SK-N-SH (cell line): ENCODE measurements around the gene LILRB5. TPM values are rescaled to one million over a fixed set of nuclear protein-coding genes. Genes with fewer than 3 reads are reported as not detected.

Experiments
- CTCF ChIA-PET: fragments of 300-600, 350-600 bp; formaldehyde crosslinking; extraction: SDS; loops from one replicate; lab custom pipeline; 2021; lab: Yijun Ruan, JAX
- POLR2A ChIA-PET: fragments of 350-600 bp; sonication (Branson Sonifier 250); formaldehyde crosslinking; extraction: SDS; loops from one replicate; lab custom pipeline; 2020; ENCODE audit warnings: antibody characterized with exemption, inconsistent platforms; lab: Yijun Ruan, JAX
- DNase-seq: peaks from one replicate; pipeline ENCODE4 v3.0.0; 2012
- H2AFZ ChIP-seq: fragments of 200-600 bp; sonication (generic); 2 replicates; pipeline ENCODE4 v1.8.1; 2016; ENCODE audit warnings: antibody characterized with exemption, mild to moderate bottlenecking, low read depth
- H3F3A ChIP-seq: fragments of 200-600 bp; sonication (generic); replicated peaks from 2 replicates; pipeline ENCODE3; 2016; ENCODE audit warnings: antibody characterized with exemption, mild to moderate bottlenecking; ENCODE audit not compliant: insufficient read depth
- H3K27ac ChIP-seq, 2 experiments: fragments of 200-500 bp in 1 of 2; fragments of 200-600 bp in 1 of 2; sonication (Bioruptor generic) in 1 of 2; sonication (generic), shearing (Covaris generic) in 1 of 2; 2 replicates each; pipeline versions ENCODE4 v1.5.1 to v1.6.1; 2014 to 2016; ENCODE audit warnings: low read depth in 2 of 2, inconsistent platforms in 1 of 2, low read length in 1 of 2, mild to moderate bottlenecking in 1 of 2, mixed read lengths in 1 of 2
- H3K27me3 ChIP-seq: fragments of 200-600 bp; sonication (generic), shearing (Covaris generic); 2 replicates; pipeline ENCODE4 v1.6.1; 2016; ENCODE audit warnings: mixed run types; ENCODE audit not compliant: insufficient read depth
- H3K36me3 ChIP-seq, 2 experiments: fragments of 200-500 bp in 1 of 2; fragments of 200-600 bp in 1 of 2; sonication (Bioruptor generic) in 1 of 2; sonication (generic) in 1 of 2; replicated peaks in 1 of 2; 2 replicates each; pipeline versions ENCODE3 to v1.5.1; 2014 to 2016; ENCODE audit warnings: low read length in 1 of 2, mild to moderate bottlenecking in 1 of 2; ENCODE audit not compliant: insufficient read depth in 2 of 2, control insufficient read depth in 1 of 2
- H3K4me1 ChIP-seq, 2 experiments: fragments of 200-500 bp in 1 of 2; fragments of 200-600 bp in 1 of 2; sonication (Bioruptor generic) in 1 of 2; sonication (generic), shearing (Covaris generic) in 1 of 2; 2 replicates each; pipeline versions ENCODE4 v1.5.1 to v1.6.1; 2014 to 2016; ENCODE audit warnings: low read depth in 1 of 2, low read length in 1 of 2, mixed run types in 1 of 2; ENCODE audit not compliant: insufficient read depth in 2 of 2, control insufficient read depth in 1 of 2
- H3K4me2 ChIP-seq: fragments of 200-600 bp; sonication (generic), shearing (Covaris generic); 2 replicates; pipeline ENCODE4 v1.6.1; 2017; ENCODE audit warnings: mixed run types
- H3K4me3 ChIP-seq, 2 experiments: fragments of 200-500 bp in 1 of 2; fragments of 200-600 bp in 1 of 2; sonication (Bioruptor generic) in 1 of 2; sonication (generic), shearing (Covaris generic) in 1 of 2; 2 replicates each; pipeline versions ENCODE4 v1.5.1 to v1.8.1; 2014 to 2016; ENCODE audit warnings: low read depth in 2 of 2, inconsistent platforms in 1 of 2, low read length in 1 of 2, mild to moderate bottlenecking in 1 of 2, mixed read lengths in 1 of 2, moderate library complexity in 1 of 2
- H3K79me2 ChIP-seq: fragments of 200-600 bp; sonication (generic); 2 replicates; pipeline ENCODE4 v1.8.1; 2017; ENCODE audit warnings: mild to moderate bottlenecking; ENCODE audit not compliant: insufficient read depth
- H3K9ac ChIP-seq: fragments of 200-600 bp; sonication (generic); 2 replicates; pipeline ENCODE4 v1.6.1; 2017; ENCODE audit warnings: mixed run types
- H3K9me2 ChIP-seq: fragments of 200-600 bp; sonication (generic); 2 replicates; pipeline ENCODE4 v1.6.1; 2017; ENCODE audit warnings: mixed run types
- H3K9me3 ChIP-seq: fragments of 200-600 bp; sonication (generic); 2 replicates; pipeline ENCODE4 v1.6.1; 2017; ENCODE audit warnings: mixed run types, mild to moderate bottlenecking, moderate library complexity
- H4K20me1 ChIP-seq: fragments of 200-600 bp; sonication (generic); 2 replicates; pipeline ENCODE4 v1.6.1; 2017; ENCODE audit warnings: mild to moderate bottlenecking, mixed run types; ENCODE audit not compliant: insufficient read depth
- ELF1 ChIP-seq: IDR thresholded peaks from 2 replicates; pipeline ENCODE4 v1.4.0; 2012
- EZH2phosphoT487 ChIP-seq: fragments of 200-600 bp; sonication (generic); IDR thresholded peaks from 2 replicates; pipeline ENCODE4 v1.6.1; 2017; ENCODE audit warnings: low read depth, mixed run types, mild to moderate bottlenecking, antibody characterized with exemption, moderate library complexity, borderline replicate concordance
- FOSL2 ChIP-seq: IDR thresholded peaks from 2 replicates; pipeline ENCODE4 v1.4.0; 2012; ENCODE audit warnings: low read depth, mild to moderate bottlenecking, moderate library complexity, borderline replicate concordance
- GATA2 ChIP-seq: sonication (generic); formaldehyde crosslinking; IDR thresholded peaks from 2 replicates; pipeline ENCODE4 v1.5.0; 2020; ENCODE audit warnings: mild to moderate bottlenecking, missing genetic modification reagents
- JUND ChIP-seq: IDR thresholded peaks from 2 replicates; pipeline ENCODE4 v1.4.0; 2012
- MEF2A ChIP-seq: IDR thresholded peaks from 2 replicates; pipeline ENCODE4 v1.4.0; 2012; ENCODE audit warnings: low read depth, borderline replicate concordance
- NRF1 ChIP-seq: IDR thresholded peaks from 2 replicates; pipeline ENCODE4 v1.6.1; 2012; ENCODE audit warnings: low read depth, mild to moderate bottlenecking, low read length
- TAF1 ChIP-seq: IDR thresholded peaks from 2 replicates; pipeline ENCODE4 v1.6.1; 2012; ENCODE audit warnings: low read depth, mild to moderate bottlenecking, low read length, moderate library complexity, borderline replicate concordance
- TCF12 ChIP-seq: IDR thresholded peaks from 2 replicates; pipeline ENCODE4 v1.4.0; 2012
- WGBS: methylation state at CpG from one replicate; pipeline ENCODE4 v1.1.6; 2017; ENCODE audit warnings: low lambda C conversion rate; 5-methylcytosine and 5-hydroxymethylcytosine counted together
- polyA plus RNA-seq, 3 experiments: library from polyadenylated mRNA; depleted of rRNA; stranded (reverse); fragments of >200 nt; gene quantifications; 2 replicates each; pipeline ENCODE4 v1.2.3, GENCODE V29; 2012
- TF ChIP-seq, protein P1 (sequence below): fragments of 150-350 bp; IDR thresholded peaks from 2 replicates; pipeline ENCODE4 v1.6.1; 2017; ENCODE audit warnings: antibody characterized with exemption, low read length, low read depth, borderline replicate concordance
- TF ChIP-seq, protein P2 (sequence below): IDR thresholded peaks from 2 replicates; pipeline ENCODE4 v1.4.0; 2012; ENCODE audit warnings: low read depth, borderline replicate concordance
- TF ChIP-seq, protein P3 (sequence below): IDR thresholded peaks from 2 replicates; pipeline ENCODE4; 2012
- TF ChIP-seq, protein P4 (sequence below): IDR thresholded peaks from 2 replicates; pipeline ENCODE4 v1.6.1; 2012; ENCODE audit warnings: mild to moderate bottlenecking, low read depth, low read length, moderate library complexity
- TF ChIP-seq, protein P5 (sequence below): fragments of 150-350 bp; IDR thresholded peaks from 2 replicates; pipeline ENCODE4 v1.6.1; 2016; ENCODE audit warnings: mild to moderate bottlenecking, low read depth, low read length

The LILRB5 gene
- polyA plus RNA-seq, 1 of the 3 experiments (the other 2 are of a cell fraction), result not detected

DNA sequence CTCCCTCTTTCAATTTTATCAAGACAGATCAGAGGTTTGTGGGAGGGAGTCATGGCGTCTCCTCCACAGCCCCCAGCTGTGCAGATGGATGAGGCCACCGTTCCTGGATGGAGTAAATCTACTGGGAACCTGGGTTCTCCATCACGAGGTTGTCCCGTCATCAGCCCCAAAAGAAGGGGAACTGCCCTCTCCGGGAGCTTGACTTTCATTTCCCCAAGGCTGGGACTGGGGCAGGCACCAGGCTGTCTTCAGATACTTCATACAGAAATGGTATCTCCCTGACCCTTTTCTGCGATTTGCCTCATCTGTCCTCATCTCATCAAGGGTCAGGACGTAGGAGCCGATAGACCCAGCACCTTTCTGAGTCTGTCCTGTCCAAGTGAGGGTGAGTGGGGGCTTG is 14.0 kb upstream of the LILRB5 start:
- no peak for DNase-seq
- 8% methylated on average over 2 of the region's 8 CpGs for WGBS
- no peaks in the 10 kb centered on the region for H3K9me2 ChIP-seq
- no peak overlapping the region for H3K9ac ChIP-seq
- no peaks in the 10 kb centered on the region for H3F3A ChIP-seq
- no peaks in the 10 kb centered on the region for H3K36me3 ChIP-seq
- no peaks in the 10 kb centered on the region for H3K4me1 ChIP-seq
- H3K79me2 ChIP-seq, result no peaks in the 10 kb centered on the region
- CTCF ChIA-PET, result interaction anchor here (1.0 kb wide), 1 partner anchor 13 kb away, joined by 3 read pairs; no protein-coding TSS in a partner anchor
- POLR2A ChIA-PET, result no interaction called here
- H3K27ac ChIP-seq, result no peak overlapping the region
- no peak overlapping the region for H3K4me2 ChIP-seq
- H3K9me3 ChIP-seq, result no peaks in the 10 kb centered on the region
- peaks cover 56% of the 10 kb centered on the region for H3K27me3 ChIP-seq
- no peak overlapping the region for H2AFZ ChIP-seq
- H4K20me1 ChIP-seq, result no peaks in the 10 kb centered on the region
- no peak overlapping the region for H3K4me3 ChIP-seq
- TF ChIP-seq, protein P1, sequence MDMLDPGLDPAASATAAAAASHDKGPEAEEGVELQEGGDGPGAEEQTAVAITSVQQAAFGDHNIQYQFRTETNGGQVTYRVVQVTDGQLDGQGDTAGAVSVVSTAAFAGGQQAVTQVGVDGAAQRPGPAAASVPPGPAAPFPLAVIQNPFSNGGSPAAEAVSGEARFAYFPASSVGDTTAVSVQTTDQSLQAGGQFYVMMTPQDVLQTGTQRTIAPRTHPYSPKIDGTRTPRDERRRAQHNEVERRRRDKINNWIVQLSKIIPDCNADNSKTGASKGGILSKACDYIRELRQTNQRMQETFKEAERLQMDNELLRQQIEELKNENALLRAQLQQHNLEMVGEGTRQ, result no peak
- TF ChIP-seq, protein P2, sequence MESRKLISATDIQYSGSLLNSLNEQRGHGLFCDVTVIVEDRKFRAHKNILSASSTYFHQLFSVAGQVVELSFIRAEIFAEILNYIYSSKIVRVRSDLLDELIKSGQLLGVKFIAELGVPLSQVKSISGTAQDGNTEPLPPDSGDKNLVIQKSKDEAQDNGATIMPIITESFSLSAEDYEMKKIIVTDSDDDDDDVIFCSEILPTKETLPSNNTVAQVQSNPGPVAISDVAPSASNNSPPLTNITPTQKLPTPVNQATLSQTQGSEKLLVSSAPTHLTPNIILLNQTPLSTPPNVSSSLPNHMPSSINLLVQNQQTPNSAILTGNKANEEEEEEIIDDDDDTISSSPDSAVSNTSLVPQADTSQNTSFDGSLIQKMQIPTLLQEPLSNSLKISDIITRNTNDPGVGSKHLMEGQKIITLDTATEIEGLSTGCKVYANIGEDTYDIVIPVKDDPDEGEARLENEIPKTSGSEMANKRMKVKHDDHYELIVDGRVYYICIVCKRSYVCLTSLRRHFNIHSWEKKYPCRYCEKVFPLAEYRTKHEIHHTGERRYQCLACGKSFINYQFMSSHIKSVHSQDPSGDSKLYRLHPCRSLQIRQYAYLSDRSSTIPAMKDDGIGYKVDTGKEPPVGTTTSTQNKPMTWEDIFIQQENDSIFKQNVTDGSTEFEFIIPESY, result no peak
- TF ChIP-seq ELF1 (no peak), FOSL2 (no peak), NRF1 (no peak)
- TF ChIP-seq, protein P3, sequence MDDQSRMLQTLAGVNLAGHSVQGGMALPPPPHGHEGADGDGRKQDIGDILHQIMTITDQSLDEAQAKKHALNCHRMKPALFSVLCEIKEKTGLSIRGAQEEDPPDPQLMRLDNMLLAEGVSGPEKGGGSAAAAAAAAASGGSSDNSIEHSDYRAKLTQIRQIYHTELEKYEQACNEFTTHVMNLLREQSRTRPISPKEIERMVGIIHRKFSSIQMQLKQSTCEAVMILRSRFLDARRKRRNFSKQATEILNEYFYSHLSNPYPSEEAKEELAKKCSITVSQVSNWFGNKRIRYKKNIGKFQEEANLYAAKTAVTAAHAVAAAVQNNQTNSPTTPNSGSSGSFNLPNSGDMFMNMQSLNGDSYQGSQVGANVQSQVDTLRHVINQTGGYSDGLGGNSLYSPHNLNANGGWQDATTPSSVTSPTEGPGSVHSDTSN, result no peak
- TF ChIP-seq, all 33 proteins: peak for 0

DNA sequence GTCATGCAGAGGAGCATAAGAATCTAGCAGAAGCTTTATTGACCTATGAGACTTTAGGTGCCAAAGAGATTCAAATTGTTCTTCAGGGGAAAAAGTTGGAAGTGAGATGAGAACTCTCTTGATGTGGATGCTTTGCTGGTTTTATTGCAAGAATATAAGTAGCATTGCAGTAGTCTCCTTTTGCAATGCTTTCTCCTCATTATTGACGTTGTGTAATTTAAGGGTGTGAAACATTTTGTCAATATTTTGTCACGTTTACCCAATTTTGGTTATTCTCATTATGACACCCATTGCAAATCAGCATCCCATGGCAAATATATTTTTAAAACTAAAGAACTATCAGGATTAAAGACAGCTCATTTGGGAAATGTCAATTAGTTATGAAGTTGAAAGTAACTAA is 11.9 kb upstream of the LILRB5 start:
- POLR2A ChIA-PET, result no interaction called here
- no peak overlapping the region for H2AFZ ChIP-seq
- CTCF ChIA-PET, result no interaction called here
- TF ChIP-seq, protein P3, result no peak
- TF ChIP-seq MEF2A (no peak), GATA2 (CRISPR knock-in tag) (no peak), JUND (no peak), EZH2phosphoT487 (no peak), TCF12 (no peak), TAF1 (no peak)
- TF ChIP-seq, protein P2, result no peak
- TF ChIP-seq, protein P4, sequence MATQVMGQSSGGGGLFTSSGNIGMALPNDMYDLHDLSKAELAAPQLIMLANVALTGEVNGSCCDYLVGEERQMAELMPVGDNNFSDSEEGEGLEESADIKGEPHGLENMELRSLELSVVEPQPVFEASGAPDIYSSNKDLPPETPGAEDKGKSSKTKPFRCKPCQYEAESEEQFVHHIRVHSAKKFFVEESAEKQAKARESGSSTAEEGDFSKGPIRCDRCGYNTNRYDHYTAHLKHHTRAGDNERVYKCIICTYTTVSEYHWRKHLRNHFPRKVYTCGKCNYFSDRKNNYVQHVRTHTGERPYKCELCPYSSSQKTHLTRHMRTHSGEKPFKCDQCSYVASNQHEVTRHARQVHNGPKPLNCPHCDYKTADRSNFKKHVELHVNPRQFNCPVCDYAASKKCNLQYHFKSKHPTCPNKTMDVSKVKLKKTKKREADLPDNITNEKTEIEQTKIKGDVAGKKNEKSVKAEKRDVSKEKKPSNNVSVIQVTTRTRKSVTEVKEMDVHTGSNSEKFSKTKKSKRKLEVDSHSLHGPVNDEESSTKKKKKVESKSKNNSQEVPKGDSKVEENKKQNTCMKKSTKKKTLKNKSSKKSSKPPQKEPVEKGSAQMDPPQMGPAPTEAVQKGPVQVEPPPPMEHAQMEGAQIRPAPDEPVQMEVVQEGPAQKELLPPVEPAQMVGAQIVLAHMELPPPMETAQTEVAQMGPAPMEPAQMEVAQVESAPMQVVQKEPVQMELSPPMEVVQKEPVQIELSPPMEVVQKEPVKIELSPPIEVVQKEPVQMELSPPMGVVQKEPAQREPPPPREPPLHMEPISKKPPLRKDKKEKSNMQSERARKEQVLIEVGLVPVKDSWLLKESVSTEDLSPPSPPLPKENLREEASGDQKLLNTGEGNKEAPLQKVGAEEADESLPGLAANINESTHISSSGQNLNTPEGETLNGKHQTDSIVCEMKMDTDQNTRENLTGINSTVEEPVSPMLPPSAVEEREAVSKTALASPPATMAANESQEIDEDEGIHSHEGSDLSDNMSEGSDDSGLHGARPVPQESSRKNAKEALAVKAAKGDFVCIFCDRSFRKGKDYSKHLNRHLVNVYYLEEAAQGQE, result no peak
- TF ChIP-seq, protein P5, sequence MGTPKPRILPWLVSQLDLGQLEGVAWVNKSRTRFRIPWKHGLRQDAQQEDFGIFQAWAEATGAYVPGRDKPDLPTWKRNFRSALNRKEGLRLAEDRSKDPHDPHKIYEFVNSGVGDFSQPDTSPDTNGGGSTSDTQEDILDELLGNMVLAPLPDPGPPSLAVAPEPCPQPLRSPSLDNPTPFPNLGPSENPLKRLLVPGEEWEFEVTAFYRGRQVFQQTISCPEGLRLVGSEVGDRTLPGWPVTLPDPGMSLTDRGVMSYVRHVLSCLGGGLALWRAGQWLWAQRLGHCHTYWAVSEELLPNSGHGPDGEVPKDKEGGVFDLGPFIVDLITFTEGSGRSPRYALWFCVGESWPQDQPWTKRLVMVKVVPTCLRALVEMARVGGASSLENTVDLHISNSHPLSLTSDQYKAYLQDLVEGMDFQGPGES, result no peak

More for the DNA sequence above, 11.9 kb upstream of the LILRB5 start:
- H3K9me3 ChIP-seq, result no peaks in the 10 kb centered on the region
- no peaks in the 10 kb centered on the region for H4K20me1 ChIP-seq
- no peaks in the 10 kb centered on the region for H3F3A ChIP-seq
- no peaks in the 10 kb centered on the region for H3K9me2 ChIP-seq
- no peak for DNase-seq
- H3K4me2 ChIP-seq, result no peak overlapping the region
- H3K79me2 ChIP-seq, result no peaks in the 10 kb centered on the region
- no peak overlapping the region for H3K4me3 ChIP-seq
- H3K36me3 ChIP-seq, result no peaks in the 10 kb centered on the region
- no peaks in the 10 kb centered on the region for H3K4me1 ChIP-seq
- 0% methylated on average over 2 of the region's 2 CpGs for WGBS
- H3K9ac ChIP-seq, result no peak overlapping the region
- H3K27ac ChIP-seq, result no peak overlapping the region
- H3K27me3 ChIP-seq, result peaks cover 50% of the 10 kb centered on the region
